Karpas-422 (cell line): ENCODE results near the gene PTK6. TPM values are rescaled to one million over a fixed set of nuclear protein-coding genes. Genes with fewer than 3 reads are reported as not detected.

Experiments used
- DNase-seq: peaks from one replicate; pipeline ENCODE4 v3.0.0-alpha.2; 2015
- H2AFZ ChIP-seq: fragments of 200-600 bp; sonication (generic); 2 replicates; pipeline ENCODE4 v1.6.1; 2014; ENCODE audit warnings: antibody characterized with exemption, low read length, mixed read lengths
- H3K27ac ChIP-seq: fragments of 200-600 bp; sonication (generic); 2 replicates; pipeline ENCODE4 v1.5.1; 2014; ENCODE audit warnings: mild to moderate bottlenecking, low read length, moderate library complexity
- H3K27me3 ChIP-seq: fragments of 200-600 bp; sonication (generic); 2 replicates; pipeline ENCODE4 v1.6.1; 2014; ENCODE audit warnings: low read length, mixed read lengths
- H3K36me3 ChIP-seq: fragments of 200-600 bp; sonication (generic); 2 replicates; pipeline ENCODE4 v1.6.1; 2014; ENCODE audit warnings: low read length, mixed read lengths; ENCODE audit not compliant: insufficient read depth
- H3K4me1 ChIP-seq: fragments of 200-600 bp; sonication (generic); 2 replicates; pipeline ENCODE4 v1.6.1; 2014; ENCODE audit warnings: mild to moderate bottlenecking, low read length, mixed read lengths
- H3K4me2 ChIP-seq: fragments of 200-600 bp; sonication (generic); 2 replicates; pipeline ENCODE4 v1.6.1; 2014; ENCODE audit warnings: low read length, low read depth, mild to moderate bottlenecking; ENCODE audit not compliant: poor library complexity, severe bottlenecking
- H3K4me3 ChIP-seq: fragments of 200-600 bp; sonication (generic); 2 replicates; pipeline ENCODE4 v1.5.1; 2014; ENCODE audit warnings: mild to moderate bottlenecking, antibody characterized with exemption, low read length, mixed read lengths
- H3K79me2 ChIP-seq: fragments of 200-600 bp; sonication (generic); 2 replicates; pipeline ENCODE4 v1.6.1; 2014; ENCODE audit warnings: mild to moderate bottlenecking, low read length, mixed read lengths
- H3K9ac ChIP-seq: fragments of 200-600 bp; sonication (generic); 2 replicates; pipeline ENCODE4 v1.6.0; 2014; ENCODE audit warnings: low read length
- H3K9me2 ChIP-seq: fragments of 200-600 bp; sonication (generic), shearing (Covaris generic); replicated peaks from 2 replicates; pipeline ENCODE4 v1.6.0; 2014; ENCODE audit warnings: mild to moderate bottlenecking, low read length, moderate library complexity; ENCODE audit not compliant: insufficient read depth
- H3K9me3 ChIP-seq: fragments of 300-700, 200-600 bp; sonication (generic); 2 replicates; pipeline ENCODE4 v1.6.1; 2014; ENCODE audit warnings: low read length, mixed read lengths
- H4K20me1 ChIP-seq: fragments of 200-600 bp; sonication (generic); 2 replicates; pipeline ENCODE4 v1.6.1; 2014; ENCODE audit warnings: mild to moderate bottlenecking, antibody characterized with exemption, low read length, low read depth; ENCODE audit not compliant: insufficient read depth
- total RNA-seq: library from RNA; depleted of rRNA; stranded (reverse); fragments of >200 nt; shearing (Covaris generic); gene quantifications from 2 replicates; pipeline ENCODE4 v1.2.3, GENCODE V29; 2014; ENCODE audit warnings: low replicate concordance

Gene PTK6
- total RNA-seq, 1 experiment from 2014 or later: not detected

- Histone ChIP-seq H3K27ac (no peak overlapping the region), H3K4me2 (no peak overlapping the region), H3K9me2 (no peaks in the 10 kb centered on the region), H3K27me3 (no peaks in the 10 kb centered on the region), H3K79me2 (no peaks in the 10 kb centered on the region), H3K4me3 (no peak overlapping the region), H2AFZ (no peak overlapping the region), H3K9me3 (no peaks in the 10 kb centered on the region), H4K20me1 (no peaks in the 10 kb centered on the region), H3K4me1 (no peaks in the 10 kb centered on the region), H3K9ac (no peak overlapping the region), H3K36me3 (no peaks in the 10 kb centered on the region)
- DNase-seq: no peak
Measured at GRCh38 chr20:63488315-63489251, 48.6 kb downstream of the PTK6 start.

- Histone ChIP-seq H3K36me3 (no peaks in the 10 kb centered on the region), H3K4me3 (no peak overlapping the region), H3K79me2 (no peaks in the 10 kb centered on the region), H3K9ac (no peak overlapping the region), H3K27me3 (no peaks in the 10 kb centered on the region), H3K9me3 (no peaks in the 10 kb centered on the region), H3K9me2 (no peaks in the 10 kb centered on the region), H3K4me2 (no peak overlapping the region), H2AFZ (no peak overlapping the region), H4K20me1 (no peaks in the 10 kb centered on the region), H3K4me1 (no peaks in the 10 kb centered on the region), H3K27ac (no peak overlapping the region)
- DNase-seq: no peak
Measured at GRCh38 chr20:63487781-63488241, 49.4 kb downstream of the PTK6 start.

- no peak for DNase-seq
- H3K4me1 ChIP-seq: no peaks in the 10 kb centered on the region
Measured at GRCh38 chr20:63487116-63487764, 49.9 kb downstream of the PTK6 start.

GRCh38 chr20:63486300-63486855 is 50.8 kb downstream of the PTK6 start:
- Histone ChIP-seq H3K36me3 (no peaks in the 10 kb centered on the region), H3K4me3 (no peak overlapping the region), H3K4me2 (no peak overlapping the region), H2AFZ (no peak overlapping the region), H3K27me3 (no peaks in the 10 kb centered on the region), H3K9me2 (no peaks in the 10 kb centered on the region), H4K20me1 (0 out of 2 replicates have a peak, but pooled peaks cover 1% of the 10 kb centered on the region), H3K9ac (no peak overlapping the region), H3K9me3 (no peaks in the 10 kb centered on the region), H3K4me1 (no peaks in the 10 kb centered on the region), H3K79me2 (no peaks in the 10 kb centered on the region), H3K27ac (no peak overlapping the region)
- no peak for DNase-seq

More at GRCh38 chr20:63487116-63487764, 49.9 kb downstream of the PTK6 start:
- no peaks in the 10 kb centered on the region for H3K79me2 ChIP-seq
- no peaks in the 10 kb centered on the region for H4K20me1 ChIP-seq
- H3K4me2 ChIP-seq: no peak overlapping the region
- H3K9me2 ChIP-seq: no peaks in the 10 kb centered on the region
- H2AFZ ChIP-seq: no peak overlapping the region
- no peaks in the 10 kb centered on the region for H3K36me3 ChIP-seq
- H3K9ac ChIP-seq: no peak overlapping the region
- H3K27ac ChIP-seq: no peak overlapping the region
- H3K4me3 ChIP-seq: no peak overlapping the region
- H3K27me3 ChIP-seq: no peaks in the 10 kb centered on the region
- H3K9me3 ChIP-seq: no peaks in the 10 kb centered on the region

- H3K4me2 ChIP-seq: no peak overlapping the region
- no peaks in the 10 kb centered on the region for H3K79me2 ChIP-seq
- no peak overlapping the region for H3K4me3 ChIP-seq
- H3K4me1 ChIP-seq: no peaks in the 10 kb centered on the region
- no peak overlapping the region for H3K27ac ChIP-seq
- H3K9ac ChIP-seq: no peak overlapping the region
- DNase-seq: no peak
- H3K36me3 ChIP-seq: no peaks in the 10 kb centered on the region
- H2AFZ ChIP-seq: no peak overlapping the region
- no peaks in the 10 kb centered on the region for H3K9me2 ChIP-seq
- H4K20me1 ChIP-seq: 0 out of 2 replicates have a peak, but pooled peaks cover 2% of the 10 kb centered on the region
- H3K27me3 ChIP-seq: no peaks in the 10 kb centered on the region
- H3K9me3 ChIP-seq: no peaks in the 10 kb centered on the region
Measured at GRCh38 chr20:63484651-63485403, 52.3 kb downstream of the PTK6 start.

- Histone ChIP-seq H3K27me3 (no peaks in the 10 kb centered on the region), H4K20me1 (0 out of 2 replicates have a peak, but pooled peaks cover 2% of the 10 kb centered on the region), H3K36me3 (no peaks in the 10 kb centered on the region), H3K27ac (no peak overlapping the region), H3K4me3 (no peak overlapping the region), H3K9ac (no peak overlapping the region), H3K4me2 (no peak overlapping the region), H2AFZ (no peak overlapping the region), H3K9me2 (no peaks in the 10 kb centered on the region), H3K79me2 (no peaks in the 10 kb centered on the region), H3K4me1 (no peaks in the 10 kb centered on the region), H3K9me3 (no peaks in the 10 kb centered on the region)
- DNase-seq: no peak
Measured at GRCh38 chr20:63484236-63484635, 52.9 kb downstream of the PTK6 start.

- Histone ChIP-seq H3K36me3 (no peaks in the 10 kb centered on the region), H3K27me3 (no peaks in the 10 kb centered on the region)
- no peak for DNase-seq
Measured at GRCh38 chr20:63483834-63484233, 53.3 kb downstream of the PTK6 start.

More at GRCh38 chr20:63483834-63484233, 53.3 kb downstream of the PTK6 start:
- H3K9me3 ChIP-seq: no peaks in the 10 kb centered on the region
- 0 out of 2 replicates have a peak, but pooled peaks cover 2% of the 10 kb centered on the region for H4K20me1 ChIP-seq
- no peaks in the 10 kb centered on the region for H3K4me1 ChIP-seq
- no peak overlapping the region for H3K9ac ChIP-seq
- no peak overlapping the region for H2AFZ ChIP-seq
- no peak overlapping the region for H3K4me2 ChIP-seq
- no peak overlapping the region for H3K4me3 ChIP-seq
- no peaks in the 10 kb centered on the region for H3K9me2 ChIP-seq
- no peak overlapping the region for H3K27ac ChIP-seq
- no peaks in the 10 kb centered on the region for H3K79me2 ChIP-seq
